HG03565 (cell line): ENCODE results near the gene PTTG1IP.
"Not testable (repeated sequence)": the region's sequence is repeated elsewhere in the genome, so short reads cannot be mapped to it uniquely, and the experiment has no call there.

Experiments
- ATAC-seq: cut with Tn5 transposase; IDR thresholded peaks from one replicate; pipeline ENCODE4 v1.9.1; 2021; ENCODE audit warnings: mild to moderate bottlenecking, moderate library complexity; ENCODE audit not compliant: unreplicated experiment

The PTTG1IP gene

DNA sequence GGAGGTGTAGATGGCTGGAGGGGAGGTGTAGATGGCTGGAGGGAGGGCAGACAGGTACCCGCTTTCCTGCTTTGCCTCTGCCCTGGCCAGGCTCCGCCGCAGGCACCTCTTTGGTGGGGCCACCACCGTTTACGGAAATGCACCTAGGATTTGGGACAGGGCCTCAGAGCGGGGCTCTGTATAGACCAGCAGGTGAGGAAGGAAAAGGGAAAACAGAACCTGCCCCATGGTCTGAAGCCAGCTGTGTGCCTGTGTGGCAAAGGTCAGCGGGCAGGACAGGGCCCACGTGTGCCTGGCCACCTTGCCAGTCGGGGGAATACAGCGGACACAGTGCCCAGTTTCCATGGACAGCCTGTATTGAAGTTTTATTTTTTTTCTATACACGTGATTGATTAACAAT is 12.1 kb upstream of the PTTG1IP start:
- ATAC-seq = no peak

- no peak for ATAC-seq
Observed at GRCh38 chr21:44884097-44884496, 10.6 kb upstream of the PTTG1IP start.

GRCh38 chr21:44883250-44883649 is 9.8 kb upstream of the PTTG1IP start:
- no peak for ATAC-seq

DNA sequence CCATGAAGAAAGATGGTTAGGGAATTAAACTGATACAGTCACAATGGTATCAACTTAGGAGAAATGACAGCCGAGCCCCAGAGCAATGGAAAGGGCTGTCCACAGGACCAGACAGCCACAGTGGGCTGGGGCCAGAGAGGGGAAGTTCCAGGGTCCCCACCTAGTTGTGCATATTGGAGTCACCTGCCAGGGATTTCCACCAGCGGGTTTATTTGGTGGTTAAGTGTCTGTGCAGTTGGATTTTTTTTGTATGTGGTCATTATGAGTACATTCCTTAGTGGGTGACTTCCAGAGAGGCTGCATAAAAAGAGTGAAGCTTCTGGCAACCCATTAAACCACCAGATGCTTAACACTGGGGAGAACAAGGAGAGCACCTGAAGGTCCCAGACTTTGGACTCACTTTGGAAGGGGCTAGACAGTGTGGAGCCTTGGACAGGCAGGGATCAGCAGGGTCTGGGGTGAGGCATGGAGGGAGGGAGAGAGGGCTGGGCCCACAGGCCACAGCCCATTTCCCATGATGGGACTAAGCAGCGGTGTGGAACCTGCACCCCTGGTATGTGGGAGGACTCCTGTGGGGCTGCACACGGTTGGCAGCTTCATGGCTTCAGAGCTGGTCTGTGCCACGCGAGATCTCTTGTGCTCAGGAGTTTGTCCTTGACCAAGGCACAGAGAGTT is 7.8 kb upstream of the PTTG1IP start:
- no peak for ATAC-seq

DNA sequence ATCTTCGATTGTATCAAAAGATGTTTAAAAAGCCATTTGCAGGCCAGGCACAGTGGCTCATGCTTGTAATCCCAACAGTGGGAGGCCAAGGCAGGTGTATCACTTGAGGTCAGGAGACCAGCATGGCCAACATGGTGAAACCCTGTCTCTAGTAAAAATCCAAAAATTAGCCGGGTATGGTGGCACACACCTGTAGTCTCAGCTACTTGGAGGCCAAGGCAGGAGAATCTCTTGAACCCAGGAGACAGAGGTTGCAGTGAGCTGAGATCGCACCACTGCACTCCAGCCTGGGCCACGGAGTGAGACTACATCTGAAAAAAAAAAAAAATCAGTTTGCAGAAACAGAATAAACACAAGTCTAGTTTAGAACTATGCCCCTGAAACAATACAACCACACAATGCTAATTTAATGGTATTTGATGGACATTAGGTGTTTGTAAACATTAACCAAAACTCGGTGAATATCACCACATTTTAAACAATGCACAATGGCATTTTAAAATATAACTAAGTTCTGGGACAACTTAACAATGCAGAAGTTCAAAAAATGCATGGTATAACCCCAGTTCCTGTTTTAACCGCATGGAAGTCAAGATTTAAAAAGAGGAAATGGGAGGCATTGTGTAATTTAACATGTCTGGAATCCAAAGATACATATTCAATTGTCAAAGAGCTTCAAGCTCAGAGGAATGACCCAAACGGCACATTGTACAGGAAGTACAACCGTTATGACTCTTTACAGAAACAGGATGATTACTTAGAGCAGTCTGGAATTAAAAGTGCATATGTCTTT is 7.1 kb upstream of the PTTG1IP start:
- ATAC-seq = no peak

DNA sequence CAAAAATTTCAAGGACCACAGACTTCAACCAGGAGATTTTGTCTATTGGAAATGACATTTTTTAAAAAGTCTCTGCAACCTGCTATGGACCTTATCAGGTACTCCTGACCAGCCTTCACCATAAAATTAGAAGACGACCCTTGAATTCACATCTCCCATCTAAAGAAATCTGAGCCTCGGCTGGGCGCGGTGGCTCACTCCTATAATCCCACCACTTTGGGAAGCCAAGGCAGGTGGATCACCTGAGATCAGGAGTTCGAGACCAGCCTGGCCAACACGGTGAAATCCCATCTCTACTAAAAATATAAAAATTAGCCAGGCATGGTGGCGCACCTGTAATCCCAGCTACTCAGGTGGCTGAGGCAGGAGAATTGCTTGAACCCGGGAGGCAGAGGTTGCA is 5.7 kb upstream of the PTTG1IP start:
- not testable (repeated sequence) for ATAC-seq

- no peak for ATAC-seq
Observed at GRCh38 chr21:44878053-44878982, 4.8 kb upstream of the PTTG1IP start.

- no peak for ATAC-seq
Observed at GRCh38 chr21:44876849-44877575, 3.5 kb upstream of the PTTG1IP start.

DNA sequence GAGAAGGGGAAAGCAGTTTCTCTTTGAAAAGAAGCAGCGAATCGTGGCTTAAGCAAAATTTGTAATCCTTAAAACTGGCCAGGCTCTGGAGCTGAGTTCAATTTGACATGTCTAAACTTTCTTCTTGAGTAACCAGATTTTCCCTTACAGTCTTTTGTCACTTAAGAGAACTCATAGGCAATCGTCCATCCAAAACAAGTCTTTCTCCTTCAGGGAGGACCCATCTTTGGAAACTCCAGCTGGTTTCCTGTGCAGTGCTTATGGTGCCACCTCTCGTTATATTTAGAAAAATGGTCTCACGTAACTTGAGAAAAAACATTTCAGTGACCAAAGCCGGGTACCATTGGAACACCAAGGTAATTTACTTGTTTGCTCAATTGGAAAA is 1.8 kb upstream of the PTTG1IP start:
- ATAC-seq = no peak

- no peak for ATAC-seq
Observed at GRCh38 chr21:44874497-44875315, 1.2 kb upstream of the PTTG1IP start.

DNA sequence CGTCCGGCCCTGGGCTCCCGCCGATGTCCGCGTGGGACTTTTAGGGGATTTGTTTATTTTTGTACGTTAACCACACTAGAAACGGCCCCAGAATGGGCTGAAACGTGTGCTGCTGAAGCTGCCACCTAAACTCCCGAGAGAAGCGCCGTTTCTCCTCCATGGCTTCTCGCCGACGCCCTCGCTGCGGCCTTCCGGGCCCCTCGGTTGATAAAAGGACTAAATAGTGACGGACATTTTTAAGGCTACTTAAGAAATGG is 678 bp upstream of the PTTG1IP start:
- no peak for ATAC-seq

- no peak for ATAC-seq
Observed at GRCh38 chr21:44872649-44873355, 688 bp downstream of the PTTG1IP start.

GRCh38 chr21:44872323-44872648 is 1.2 kb downstream of the PTTG1IP start:
- ATAC-seq = no peak

GRCh38 chr21:44871576-44872269 is 1.8 kb downstream of the PTTG1IP start:
- ATAC-seq = no peak

GRCh38 chr21:44870748-44871495 is 2.6 kb downstream of the PTTG1IP start:
- ATAC-seq = no peak

DNA sequence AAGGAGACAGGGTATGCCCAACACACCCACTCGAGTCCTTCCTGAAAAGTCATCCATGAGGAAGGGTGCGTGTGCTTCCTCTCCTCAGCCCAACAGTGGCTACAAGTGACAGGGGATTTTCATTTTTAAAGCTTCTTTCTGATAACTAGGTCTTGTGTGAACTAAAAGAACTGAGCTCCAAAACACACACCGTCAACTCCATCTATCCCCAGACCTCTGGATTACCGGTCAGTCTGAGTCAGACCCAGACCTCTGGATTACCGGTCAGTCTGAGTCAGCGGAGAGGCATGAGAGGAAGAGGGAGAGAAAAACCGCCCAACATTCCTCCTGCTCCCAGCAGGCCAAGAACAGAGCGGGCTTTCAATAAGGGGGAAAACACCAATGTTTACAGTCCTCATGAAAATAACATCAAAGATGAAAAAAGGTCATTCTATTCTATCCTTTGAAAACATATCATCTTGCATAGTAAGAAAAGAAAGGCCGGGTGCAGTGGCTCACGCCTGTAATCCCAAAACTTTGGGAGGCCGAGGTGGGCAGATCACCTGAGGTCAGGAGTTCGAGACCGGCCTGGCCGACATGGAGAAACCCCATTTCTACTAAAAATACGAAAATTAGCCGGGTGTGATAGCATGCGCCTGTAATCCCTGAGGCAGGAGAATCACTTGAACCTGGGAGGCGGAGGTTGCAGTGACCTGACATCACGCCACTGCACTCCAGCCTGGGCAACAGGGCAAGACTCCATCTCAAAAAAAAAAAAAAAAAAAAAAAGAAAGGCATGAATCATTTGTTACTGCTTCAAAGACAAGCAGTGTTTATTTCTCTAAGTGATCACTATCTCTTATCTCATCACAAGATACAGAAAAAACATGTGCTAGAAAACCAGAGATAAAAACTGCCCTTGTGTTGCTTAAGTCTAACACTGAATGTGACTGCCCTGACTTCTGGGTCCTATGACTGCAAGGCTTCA is 3.4 kb downstream of the PTTG1IP start:
- ATAC-seq = no peak

GRCh38 chr21:44868707-44869106 is 4.8 kb downstream of the PTTG1IP start:
- no peak for ATAC-seq
